ENCODE measurements around the gene KLHL29. TPM values are rescaled to one million over a fixed set of nuclear protein-coding genes. Genes with fewer than 3 reads are reported as not detected.

KLHL29 gene
- total RNA-seq, 2 experiments from 2014 or later = 2.5 to 2.7 TPM

- H3K27me3 Mint-ChIP-seq = peaks cover 12% of the 10 kb centered on the region
- Histone ChIP-seq H3K4me3 (ENCODE audit: low read length) (no peak overlapping the region), H3K27me3 (ENCODE audit: control insufficient read depth in 1 of 2, insufficient read depth in 2 of 2, low read length in 2 of 2) (peaks cover 0 to 8% of the 10 kb centered on the region in 2 experiments), H3K36me3 (ENCODE audit: insufficient read depth, low read length) (no peaks in the 10 kb centered on the region), H3K9me3 (ENCODE audit: control insufficient read depth in 1 of 2, insufficient read depth in 1 of 2, low read length in 2 of 2) (peaks cover 5 to 11% of the 10 kb centered on the region in 2 experiments), H3K27ac (ENCODE audit: low read depth in 1 of 2, low read length in 2 of 2) (no peak overlapping the region), H3K4me1 (ENCODE audit: insufficient read depth, low read length) (peaks cover 2% of the 10 kb centered on the region)
- H3K9me3 Mint-ChIP-seq = peaks cover 5% of the 10 kb centered on the region
- POLR2A ChIA-PET = no interaction called here
- TF ChIP-seq CTCF (IDR thresholded peaks at IDR 0.05) = no peak
- DNase-seq = no peak
- H3K4me3 Mint-ChIP-seq = no peak overlapping the region
- peaks cover 3% of the 10 kb centered on the region for H3K4me1 Mint-ChIP-seq (ENCODE audit: low read depth)
- intact Hi-C loops (cut with DNase I, micrococcal nuclease) = no loop called here
- H3K27ac Mint-ChIP-seq = no peak overlapping the region
- no peaks in the 10 kb centered on the region for H3K36me3 Mint-ChIP-seq (ENCODE audit: low read depth)
- CTCF ChIA-PET = no interaction called here
- no peak for ATAC-seq (ENCODE audit: poor library complexity)
Observed at GRCh38 chr2:23441414-23441813, 56.4 kb downstream of the KLHL29 start.

GRCh38 chr2:23445450-23445868, 60.5 kb downstream of the KLHL29 start:
- peaks cover 0 to 8% of the 10 kb centered on the region in 2 experiments for H3K27me3 ChIP-seq (ENCODE audit: control insufficient read depth in 1 of 2, insufficient read depth in 2 of 2, low read length in 2 of 2)
- ChIA-PET POLR2A (no interaction called here), CTCF (no interaction called here)
- H3K4me1 Mint-ChIP-seq (ENCODE audit: low read depth) = no peaks in the 10 kb centered on the region
- H3K27ac Mint-ChIP-seq = no peak overlapping the region
- H3K36me3 Mint-ChIP-seq (ENCODE audit: low read depth) = no peaks in the 10 kb centered on the region
- intact Hi-C loops (cut with DNase I, micrococcal nuclease) = no loop called here
- H3K27ac ChIP-seq (ENCODE audit: low read depth in 1 of 2, low read length in 2 of 2) = no peak overlapping the region
- ATAC-seq (ENCODE audit: poor library complexity) (no peak), DNase-seq (no peak)
- TF ChIP-seq CTCF (IDR thresholded peaks at IDR 0.05) = no peak
- peaks cover 5% of the 10 kb centered on the region for H3K9me3 Mint-ChIP-seq
- H3K4me1 ChIP-seq (ENCODE audit: insufficient read depth, low read length) = no peaks in the 10 kb centered on the region
- no peak overlapping the region for H3K4me3 ChIP-seq (ENCODE audit: low read length)
- no peak overlapping the region for H3K4me3 Mint-ChIP-seq
- H3K36me3 ChIP-seq (ENCODE audit: insufficient read depth, low read length) = no peaks in the 10 kb centered on the region
- peaks cover 5 to 11% of the 10 kb centered on the region in 2 experiments for H3K9me3 ChIP-seq (ENCODE audit: control insufficient read depth in 1 of 2, insufficient read depth in 1 of 2, low read length in 2 of 2)
- H3K27me3 Mint-ChIP-seq = no peaks in the 10 kb centered on the region

GRCh38 chr2:23446916-23447315, 61.9 kb downstream of the KLHL29 start:
- CTCF ChIA-PET = no interaction called here

More at GRCh38 chr2:23446916-23447315, 61.9 kb downstream of the KLHL29 start:
- no peak overlapping the region for H3K27ac ChIP-seq (ENCODE audit: low read depth in 1 of 2, low read length in 2 of 2)
- Mint-ChIP-seq H3K27ac (no peak overlapping the region), H3K4me3 (no peak overlapping the region), H3K9me3 (peaks cover under 1% of the 10 kb centered on the region), H3K36me3 (ENCODE audit: low read depth) (no peaks in the 10 kb centered on the region), H3K4me1 (ENCODE audit: low read depth) (peaks cover 5% of the 10 kb centered on the region), H3K27me3 (no peaks in the 10 kb centered on the region)
- ATAC-seq (ENCODE audit: poor library complexity) (no peak), DNase-seq (no peak)
- peaks cover 0 to 7% of the 10 kb centered on the region in 2 experiments for H3K27me3 ChIP-seq (ENCODE audit: control insufficient read depth in 1 of 2, insufficient read depth in 2 of 2, low read length in 2 of 2)
- H3K36me3 ChIP-seq (ENCODE audit: insufficient read depth, low read length) = no peaks in the 10 kb centered on the region
- no peak for TF ChIP-seq CTCF (IDR thresholded peaks at IDR 0.05)
- H3K4me1 ChIP-seq (ENCODE audit: insufficient read depth, low read length) = no peaks in the 10 kb centered on the region
- POLR2A ChIA-PET = no interaction called here
- peaks cover 5 to 6% of the 10 kb centered on the region in 2 experiments for H3K9me3 ChIP-seq (ENCODE audit: control insufficient read depth in 1 of 2, insufficient read depth in 1 of 2, low read length in 2 of 2)
- intact Hi-C loops (cut with DNase I, micrococcal nuclease) = no loop called here
- H3K4me3 ChIP-seq (ENCODE audit: low read length) = no peak overlapping the region
